Colon (tissue), 2 donors: ENCODE data around the gene SLC17A9.

ENCODE experiments used
- FAIRE-seq: peaks from 2 replicates; lab custom pipeline; 2012; peaks lifted over from hg19 to GRCh38; lab: Jason Lieb, UNC
- donor health status: control.
- donor health status: control.

The SLC17A9 gene

DNA sequence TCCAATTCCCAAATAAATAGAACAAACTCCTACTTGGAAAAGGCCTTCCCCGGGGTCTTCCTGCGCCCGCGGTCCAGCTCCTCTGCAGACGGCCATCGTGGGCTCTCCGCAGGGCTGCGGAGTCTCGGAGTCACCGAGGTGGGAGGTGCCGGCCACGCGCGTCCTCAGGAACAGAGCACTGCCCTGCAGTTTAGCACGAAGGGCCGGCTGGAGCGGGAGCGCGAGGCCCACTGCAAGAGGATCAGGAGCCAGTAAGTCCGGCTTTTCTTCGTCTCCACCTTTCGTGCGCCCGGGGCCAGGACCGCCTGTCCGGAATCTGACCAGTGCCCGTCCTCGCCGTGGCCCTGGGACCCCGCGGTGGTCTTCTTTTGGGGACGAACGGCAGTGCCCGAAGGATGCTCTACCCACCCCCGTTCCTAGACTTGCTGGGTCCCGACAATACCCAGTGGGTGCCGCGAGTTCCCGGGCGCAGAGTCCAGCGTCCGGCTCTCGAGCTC is 52.9 kb downstream of the SLC17A9 start:
- FAIRE-seq, result no peak

DNA sequence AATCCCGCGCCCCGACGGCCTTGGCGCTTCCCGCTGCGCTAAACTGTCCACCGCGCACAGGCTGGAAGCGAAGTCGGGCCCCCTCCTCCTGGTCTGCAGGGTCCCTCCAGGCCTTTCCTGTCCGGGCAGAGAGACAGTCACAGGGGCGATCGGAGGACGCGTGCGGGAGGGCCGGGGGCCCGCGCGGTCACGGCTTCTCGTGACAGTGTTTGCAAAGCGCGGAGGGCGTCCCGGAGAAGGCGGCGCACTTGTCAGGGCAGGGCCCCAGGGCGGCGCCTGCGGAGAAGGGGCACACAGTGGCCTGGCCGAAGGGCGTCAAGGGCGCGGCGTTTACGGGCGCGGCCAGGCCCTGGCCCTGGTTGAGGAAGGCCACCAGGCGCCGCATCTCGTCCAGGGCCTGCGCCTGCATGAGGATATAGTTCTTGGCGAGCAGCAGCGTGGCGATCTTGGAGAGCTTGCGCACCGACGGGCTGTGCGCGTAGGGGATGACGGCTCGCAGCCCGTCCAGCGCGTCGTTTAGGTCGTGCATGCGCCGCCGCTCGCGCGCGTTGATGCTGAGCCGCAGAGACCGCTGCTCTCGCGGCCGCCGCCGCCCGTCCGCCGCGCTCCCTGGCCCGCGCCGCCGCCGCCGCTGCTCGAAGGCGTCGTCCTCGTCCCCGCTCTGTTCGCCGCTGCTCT is 53.5 kb downstream of the SLC17A9 start:
- no peak for FAIRE-seq

GRCh38 chr20:63006540-63007359 is 54.2 kb downstream of the SLC17A9 start, which contains the start of gene BHLHE23:
TSS of gene BHLHE23 (minus strand) at chr20:63006964. CDS start at chr20:63006774, 190 bp downstream.
- FAIRE-seq, result no peak

DNA sequence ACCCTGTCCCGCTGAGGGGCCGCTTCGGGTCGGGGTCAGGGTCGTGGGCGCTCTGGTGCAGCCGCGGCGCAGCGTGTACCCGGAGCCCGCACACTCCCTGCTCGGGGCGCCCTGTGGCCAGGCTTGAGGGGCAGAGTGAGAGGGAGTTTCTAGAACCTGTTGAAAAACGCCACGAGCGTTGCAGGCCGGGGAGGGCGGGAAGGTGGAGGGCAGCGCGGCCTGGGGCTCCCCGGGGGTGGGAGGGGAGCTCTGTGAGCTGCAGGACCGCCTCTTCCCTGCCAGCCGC is 54.8 kb downstream of the SLC17A9 start:
- FAIRE-seq, result no peak

DNA sequence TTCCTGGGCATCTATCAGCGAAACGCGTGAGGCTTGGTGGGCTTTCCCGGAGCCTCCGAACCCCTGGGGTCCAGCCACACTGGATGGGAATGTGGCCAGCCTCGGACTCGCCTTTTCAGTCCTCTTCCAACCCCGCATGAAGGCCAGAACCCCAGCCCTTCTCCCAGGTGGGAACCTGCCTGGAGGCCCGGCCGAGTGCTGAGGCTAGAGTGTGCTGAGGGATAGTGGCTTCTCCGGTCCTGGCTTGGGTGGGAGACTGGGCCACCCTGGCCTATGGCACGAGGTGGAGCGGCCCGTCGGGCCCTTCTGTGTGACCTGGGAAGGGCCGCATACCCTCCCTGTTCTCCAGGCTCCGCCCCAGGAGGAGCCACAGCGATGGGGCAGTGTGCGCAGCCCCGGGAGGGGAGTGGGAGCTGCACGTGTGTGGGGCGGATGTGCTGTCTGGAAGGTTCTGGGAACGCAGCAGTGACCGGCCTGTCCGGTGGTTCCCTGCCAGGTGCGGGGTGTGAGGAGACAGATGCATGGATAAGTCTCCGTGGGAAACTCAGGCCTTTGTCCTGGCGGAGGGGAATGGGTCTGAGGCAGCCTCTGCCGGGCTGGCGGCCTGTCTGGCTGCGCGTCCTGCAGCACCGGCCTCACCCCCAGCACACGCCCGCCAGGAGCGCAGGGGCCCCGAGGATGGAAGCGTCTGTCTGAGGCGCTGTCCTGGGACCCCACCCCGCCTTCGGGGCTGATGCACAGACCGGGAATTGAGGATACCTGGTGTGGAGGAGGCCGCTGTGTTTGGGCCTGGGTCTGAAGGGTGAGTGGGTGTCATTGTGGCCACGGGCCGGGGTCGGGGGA is 55.4 kb downstream of the SLC17A9 start:
- no peak for FAIRE-seq

DNA sequence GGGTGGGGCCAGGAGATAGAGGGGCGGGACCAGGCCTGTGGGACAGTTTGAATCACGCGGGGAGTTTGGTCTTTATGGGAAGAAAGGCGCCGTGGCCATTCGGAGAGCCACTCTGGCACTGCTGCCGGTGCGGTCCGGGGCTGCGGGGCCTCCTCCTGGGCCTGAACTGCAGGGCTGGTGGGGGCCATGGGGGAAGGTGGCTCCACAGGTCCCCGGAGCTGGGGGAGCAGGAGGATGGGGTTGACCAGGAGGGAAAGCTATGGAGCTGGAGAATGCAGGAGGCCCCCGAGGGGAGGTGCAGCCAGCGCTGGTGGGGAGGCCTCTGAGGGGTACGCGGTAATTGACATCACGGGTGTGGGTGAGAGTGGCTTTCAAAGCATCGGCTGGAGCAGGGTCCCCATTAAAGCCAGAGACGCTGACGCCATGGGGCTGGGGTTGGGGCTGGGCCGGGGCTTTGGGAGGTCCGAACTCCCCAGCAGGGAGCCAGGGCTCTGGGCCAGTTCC is 56.1 kb downstream of the SLC17A9 start:
- no peak for FAIRE-seq

- FAIRE-seq, result no peak
Measured at GRCh38 chr20:63009045-63009961, 56.8 kb downstream of the SLC17A9 start.

DNA sequence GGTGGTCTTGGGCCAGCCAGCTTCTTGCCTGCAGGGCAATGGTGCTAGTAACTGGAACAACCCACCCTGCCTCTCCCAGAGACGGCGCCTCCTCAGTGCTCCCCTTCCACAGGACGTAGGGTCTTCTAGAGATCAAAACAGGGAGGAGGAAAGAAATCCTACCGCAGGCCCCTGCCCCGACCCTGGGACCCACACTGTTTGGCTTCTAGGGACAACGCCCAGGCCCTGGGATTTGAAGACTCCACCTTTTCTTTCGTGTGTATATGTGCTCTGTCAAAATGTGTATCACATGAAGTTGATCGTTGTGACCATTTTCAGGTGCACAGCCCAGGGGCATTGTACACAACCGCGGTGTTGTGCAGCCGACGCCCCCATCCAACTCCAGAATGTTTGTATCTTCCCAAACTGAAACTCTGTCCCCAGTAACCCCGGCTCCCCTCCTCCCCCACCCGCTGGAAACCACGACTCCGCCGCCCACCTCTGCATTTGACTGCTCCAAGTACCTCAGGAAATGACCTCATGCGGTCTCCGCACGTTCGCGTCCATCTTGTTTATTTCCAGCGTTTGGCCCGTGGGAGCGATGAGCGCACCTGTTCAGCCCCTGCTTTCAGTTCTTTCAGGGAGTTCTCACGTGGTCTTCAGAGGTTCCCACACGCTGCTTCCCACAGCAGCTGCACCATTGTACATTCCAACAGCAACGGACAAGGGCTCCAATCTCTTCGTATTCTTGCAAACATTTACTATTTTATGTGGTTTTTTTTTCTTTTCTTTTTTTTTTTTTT is 57.7 kb downstream of the SLC17A9 start:
- no peak for FAIRE-seq

- FAIRE-seq, result no peak
Measured at GRCh38 chr20:63011798-63012197, 59.3 kb downstream of the SLC17A9 start.

- FAIRE-seq, result no peak
Measured at GRCh38 chr20:63013207-63013606, 60.7 kb downstream of the SLC17A9 start.

- no peak for FAIRE-seq
Measured at GRCh38 chr20:63014287-63014686, 61.8 kb downstream of the SLC17A9 start.

- FAIRE-seq, result no peak
Measured at GRCh38 chr20:63014710-63015109, 62.2 kb downstream of the SLC17A9 start.

- FAIRE-seq, result no peak
Measured at GRCh38 chr20:63015147-63015661, 62.7 kb downstream of the SLC17A9 start.

DNA sequence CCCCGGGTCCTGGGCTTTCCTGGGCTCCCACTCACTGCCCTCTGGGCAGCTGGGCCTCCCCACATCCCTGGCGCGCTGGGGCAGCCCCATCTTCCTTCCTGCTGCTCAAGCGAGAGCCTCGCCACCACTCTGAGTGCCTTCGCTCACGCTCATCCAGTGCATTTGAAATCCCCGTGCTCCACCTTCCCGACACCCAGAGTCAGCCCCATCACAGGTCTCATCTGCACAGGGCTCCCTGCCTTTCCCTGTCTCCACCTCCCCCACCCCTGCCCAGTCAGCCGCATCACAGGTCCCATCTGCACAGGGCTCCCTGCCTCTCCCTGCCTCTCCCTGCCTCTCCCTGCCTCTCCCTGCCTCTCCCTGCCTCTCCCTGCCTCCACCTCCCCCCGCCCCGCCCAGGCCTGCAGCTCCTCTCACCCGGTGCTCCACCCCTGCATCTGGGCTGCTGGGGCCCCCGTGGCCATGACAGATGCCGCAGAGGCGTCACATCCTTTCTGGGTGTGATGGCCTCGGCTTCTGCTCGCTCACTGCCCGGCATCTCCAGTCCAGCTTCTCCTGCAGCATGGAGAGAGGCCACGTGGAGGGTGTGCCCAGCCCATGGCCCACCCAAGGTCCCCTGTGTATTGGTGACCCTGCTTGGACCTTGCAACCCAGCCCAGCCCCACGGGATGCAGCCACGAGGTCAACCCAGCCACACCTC is 63.3 kb downstream of the SLC17A9 start:
- no peak for FAIRE-seq

- FAIRE-seq, result no peak
Measured at GRCh38 chr20:63016514-63017075, 64.1 kb downstream of the SLC17A9 start.

GRCh38 chr20:63017076-63017825 is 64.7 kb downstream of the SLC17A9 start:
- FAIRE-seq, result no peak

DNA sequence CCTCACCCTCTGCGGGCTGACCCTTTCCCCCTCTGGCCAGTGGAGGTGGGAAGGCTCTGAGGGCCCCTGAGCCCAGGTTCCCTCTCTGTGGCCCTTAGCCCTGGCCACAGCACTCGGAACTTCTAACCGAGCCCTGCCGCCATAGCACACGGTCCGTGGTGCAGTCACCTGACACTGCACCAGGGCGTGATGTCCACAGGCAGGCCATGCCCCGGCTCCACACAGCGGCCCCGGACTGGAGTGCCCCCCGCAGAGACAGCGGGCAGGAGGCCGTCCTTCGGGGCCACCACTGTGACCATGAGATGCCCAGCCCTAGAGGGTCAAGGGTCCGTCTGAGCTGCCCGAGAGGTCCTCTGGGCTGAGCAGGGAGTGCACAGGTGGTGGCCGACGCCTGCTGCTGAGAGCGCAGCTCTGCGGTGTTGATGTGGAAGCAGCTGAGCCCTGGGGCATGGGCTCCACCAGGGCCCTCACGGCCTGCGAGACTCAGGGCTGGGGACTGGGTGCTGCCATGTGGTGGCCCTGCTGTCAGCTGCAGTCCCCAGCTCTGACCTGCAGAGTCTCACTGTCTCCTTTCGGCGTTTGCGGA is 65.4 kb downstream of the SLC17A9 start:
- FAIRE-seq, result no peak
